ENCODE results near the gene SPG7. TPM values are rescaled to one million over a fixed set of nuclear protein-coding genes. Genes with fewer than 3 reads are reported as not detected.

The SPG7 gene
- total RNA-seq, 1 donor from 2014 or later, result 96.1 TPM

- FAIRE-seq (no peak), DNase-seq (ENCODE audit: low read depth) (no peak)
- Histone ChIP-seq H3K36me3 (ENCODE audit: insufficient read depth, low read length) (no peaks in the 10 kb centered on the region), H3K9ac (ENCODE audit: low read length) (no peak overlapping the region), H2AFZ (ENCODE audit: low read depth, low read length) (no peak overlapping the region), H3K4me2 (ENCODE audit: low read length) (no peak overlapping the region), H3K27me3 (ENCODE audit: insufficient read depth, low read length) (no peaks in the 10 kb centered on the region), H3K4me1 (ENCODE audit: insufficient read depth, low read length) (peaks cover 5% of the 10 kb centered on the region), H3K4me3 (ENCODE audit: insufficient read depth, low read depth, low read length) (no peak overlapping the region), H3K79me2 (ENCODE audit: insufficient read depth, low read length) (no peaks in the 10 kb centered on the region), H3K9me3 (ENCODE audit: insufficient read depth, low read depth, low read length) (no peaks in the 10 kb centered on the region), H3K27ac (ENCODE audit: low read depth, low read length) (no peak overlapping the region), H4K20me1 (ENCODE audit: insufficient read depth, low read length) (peaks cover 10% of the 10 kb centered on the region)
- TF ChIP-seq, protein P1, sequence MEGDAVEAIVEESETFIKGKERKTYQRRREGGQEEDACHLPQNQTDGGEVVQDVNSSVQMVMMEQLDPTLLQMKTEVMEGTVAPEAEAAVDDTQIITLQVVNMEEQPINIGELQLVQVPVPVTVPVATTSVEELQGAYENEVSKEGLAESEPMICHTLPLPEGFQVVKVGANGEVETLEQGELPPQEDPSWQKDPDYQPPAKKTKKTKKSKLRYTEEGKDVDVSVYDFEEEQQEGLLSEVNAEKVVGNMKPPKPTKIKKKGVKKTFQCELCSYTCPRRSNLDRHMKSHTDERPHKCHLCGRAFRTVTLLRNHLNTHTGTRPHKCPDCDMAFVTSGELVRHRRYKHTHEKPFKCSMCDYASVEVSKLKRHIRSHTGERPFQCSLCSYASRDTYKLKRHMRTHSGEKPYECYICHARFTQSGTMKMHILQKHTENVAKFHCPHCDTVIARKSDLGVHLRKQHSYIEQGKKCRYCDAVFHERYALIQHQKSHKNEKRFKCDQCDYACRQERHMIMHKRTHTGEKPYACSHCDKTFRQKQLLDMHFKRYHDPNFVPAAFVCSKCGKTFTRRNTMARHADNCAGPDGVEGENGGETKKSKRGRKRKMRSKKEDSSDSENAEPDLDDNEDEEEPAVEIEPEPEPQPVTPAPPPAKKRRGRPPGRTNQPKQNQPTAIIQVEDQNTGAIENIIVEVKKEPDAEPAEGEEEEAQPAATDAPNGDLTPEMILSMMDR (IDR thresholded peaks at IDR 0.05; ENCODE audit: insufficient read depth, low read depth, low read length), result no peak
- TF ChIP-seq EZH2 (IDR thresholded peaks at IDR 0.05; ENCODE audit: insufficient read depth, low read length), result no peak
- peaks cover 5% of the 10 kb centered on the region for H3K27me3 Mint-ChIP-seq (ENCODE audit: low read depth, unreplicated experiment)
- H3K4me1 Mint-ChIP-seq (ENCODE audit: low read depth, unreplicated experiment), result peaks cover 9% of the 10 kb centered on the region
- no peak overlapping the region for H3K27ac Mint-ChIP-seq (ENCODE audit: unreplicated experiment)
- H3K9me3 Mint-ChIP-seq (ENCODE audit: unreplicated experiment), result no peaks in the 10 kb centered on the region
- no peaks in the 10 kb centered on the region for H3K36me3 Mint-ChIP-seq (ENCODE audit: low read depth, unreplicated experiment)
- no peak overlapping the region for H3K4me3 Mint-ChIP-seq (ENCODE audit: unreplicated experiment)
These were observed 63.4 kb downstream of the SPG7 start for GRCh38 chr16:89571636-89572035.

- Histone ChIP-seq H3K9ac (ENCODE audit: low read length) (no peak overlapping the region), H3K9me3 (ENCODE audit: insufficient read depth, low read depth, low read length) (no peaks in the 10 kb centered on the region), H3K4me1 (ENCODE audit: insufficient read depth, low read length) (peaks cover 5% of the 10 kb centered on the region), H3K79me2 (ENCODE audit: insufficient read depth, low read length) (peaks cover 3% of the 10 kb centered on the region), H3K27ac (ENCODE audit: low read depth, low read length) (no peak overlapping the region), H3K27me3 (ENCODE audit: insufficient read depth, low read length) (no peaks in the 10 kb centered on the region), H3K36me3 (ENCODE audit: insufficient read depth, low read length) (no peaks in the 10 kb centered on the region), H3K4me3 (ENCODE audit: insufficient read depth, low read depth, low read length) (no peak overlapping the region), H3K4me2 (ENCODE audit: low read length) (no peak overlapping the region), H2AFZ (ENCODE audit: low read depth, low read length) (no peak overlapping the region), H4K20me1 (ENCODE audit: insufficient read depth, low read length) (peaks cover 10% of the 10 kb centered on the region)
- TF ChIP-seq, protein P1 (IDR thresholded peaks at IDR 0.05; ENCODE audit: insufficient read depth, low read depth, low read length), result no peak
- Mint-ChIP-seq H3K4me1 (ENCODE audit: low read depth, unreplicated experiment) (peaks cover 9% of the 10 kb centered on the region), H3K27me3 (ENCODE audit: low read depth, unreplicated experiment) (peaks cover 5% of the 10 kb centered on the region), H3K9me3 (ENCODE audit: unreplicated experiment) (no peaks in the 10 kb centered on the region), H3K36me3 (ENCODE audit: low read depth, unreplicated experiment) (no peaks in the 10 kb centered on the region), H3K27ac (ENCODE audit: unreplicated experiment) (peak overlapping the region; percentile 66), H3K4me3 (ENCODE audit: unreplicated experiment) (no peak overlapping the region)
- FAIRE-seq (no peak), DNase-seq (ENCODE audit: low read depth) (no peak)
These were observed 63.9 kb downstream of the SPG7 start for GRCh38 chr16:89572073-89572484.

GRCh38 chr16:89572485-89573205, 64.4 kb downstream of the SPG7 start:
- Histone ChIP-seq H3K4me3 (ENCODE audit: insufficient read depth, low read depth, low read length) (no peak overlapping the region), H3K79me2 (ENCODE audit: insufficient read depth, low read length) (peaks cover 5% of the 10 kb centered on the region), H4K20me1 (ENCODE audit: insufficient read depth, low read length) (peaks cover 6% of the 10 kb centered on the region), H3K36me3 (ENCODE audit: insufficient read depth, low read length) (no peaks in the 10 kb centered on the region), H3K27me3 (ENCODE audit: insufficient read depth, low read length) (no peaks in the 10 kb centered on the region), H3K4me2 (ENCODE audit: low read length) (no peak overlapping the region), H3K9ac (ENCODE audit: low read length) (no peak overlapping the region), H3K9me3 (ENCODE audit: insufficient read depth, low read depth, low read length) (no peaks in the 10 kb centered on the region), H3K27ac (ENCODE audit: low read depth, low read length) (no peak overlapping the region), H2AFZ (ENCODE audit: low read depth, low read length) (no peak overlapping the region), H3K4me1 (ENCODE audit: insufficient read depth, low read length) (peaks cover 5% of the 10 kb centered on the region)
- no peak overlapping the region for H3K27ac Mint-ChIP-seq (ENCODE audit: unreplicated experiment)
- DNase-seq (ENCODE audit: low read depth) (no peak), FAIRE-seq (no peak)
- H3K4me3 Mint-ChIP-seq (ENCODE audit: unreplicated experiment), result no peak overlapping the region
- no peaks in the 10 kb centered on the region for H3K9me3 Mint-ChIP-seq (ENCODE audit: unreplicated experiment)
- H3K4me1 Mint-ChIP-seq (ENCODE audit: low read depth, unreplicated experiment), result peaks cover 9% of the 10 kb centered on the region
- H3K36me3 Mint-ChIP-seq (ENCODE audit: low read depth, unreplicated experiment), result no peaks in the 10 kb centered on the region
- peaks cover 5% of the 10 kb centered on the region for H3K27me3 Mint-ChIP-seq (ENCODE audit: low read depth, unreplicated experiment)
- TF ChIP-seq, protein P1 (IDR thresholded peaks at IDR 0.05; ENCODE audit: insufficient read depth, low read depth, low read length), result no peak
- no peak for TF ChIP-seq EZH2 (IDR thresholded peaks at IDR 0.05; ENCODE audit: insufficient read depth, low read length)

Data from astrocyte (in vitro differentiated cells and primary cell).